ENCODE data around the gene IKZF2. TPM values are rescaled to one million over a fixed set of nuclear protein-coding genes. Genes with fewer than 3 reads are reported as not detected.
"Not testable (repeated sequence)": the region's sequence is repeated elsewhere in the genome, so short reads cannot be mapped to it uniquely, and the experiment has no call there.

Gene IKZF2
- total RNA-seq, 1 donor from 2014 or later = 16.4 TPM

DNA sequence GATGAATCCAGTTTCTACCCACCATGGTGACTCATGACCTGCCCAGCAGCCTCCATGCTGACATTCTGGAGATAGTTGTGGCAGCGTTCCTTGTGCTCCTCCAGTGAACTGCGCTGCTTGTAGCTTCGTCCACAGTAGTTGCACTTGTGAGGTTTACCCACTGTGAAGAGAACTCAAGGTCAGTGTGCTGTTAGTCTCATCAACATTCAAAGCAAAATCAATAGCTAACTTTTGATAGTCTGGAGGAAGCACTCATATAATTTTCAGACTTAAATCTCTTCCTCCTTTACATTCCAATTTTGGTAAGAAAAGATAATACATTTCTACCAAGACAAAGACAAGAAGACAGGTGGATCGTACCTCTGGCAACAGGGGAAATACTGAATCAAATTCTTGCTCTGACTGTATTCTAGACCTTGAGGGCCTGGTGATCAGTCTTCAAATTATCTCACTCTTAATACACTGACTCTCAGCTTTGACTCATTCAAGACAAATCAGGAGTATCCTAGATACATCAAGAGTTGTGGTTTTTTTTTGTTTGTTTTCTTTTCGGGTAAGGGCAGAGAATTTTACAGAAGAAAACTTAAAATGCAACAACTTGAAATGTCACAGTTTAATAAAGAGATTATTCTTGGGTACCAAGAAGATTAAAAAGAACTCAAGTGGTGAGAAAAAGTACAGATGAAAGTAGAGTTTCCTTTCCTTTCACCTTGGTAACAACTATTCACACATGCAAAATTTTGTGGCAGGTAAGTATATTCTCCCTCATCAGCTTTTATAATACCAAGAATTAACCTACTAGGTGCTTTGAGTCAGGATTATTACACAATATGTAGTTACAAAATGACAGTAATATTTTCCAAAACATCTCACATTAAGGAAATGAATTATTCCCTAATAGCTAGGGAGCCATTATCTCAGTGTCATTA, 129.2 kb downstream of the IKZF2 start:
- intact Hi-C loops (cut with DNase I) = no loop called here
- H3K27ac ChIP-seq = no peak overlapping the region
- no peaks in the 10 kb centered on the region for H3K9me3 ChIP-seq
- H3K4me1 ChIP-seq = no peaks in the 10 kb centered on the region
- DNase-seq (no peak), ATAC-seq (no peak)
- H3K27me3 ChIP-seq = no peaks in the 10 kb centered on the region
- H3K36me3 ChIP-seq = peaks cover 4% of the 10 kb centered on the region
- no peak overlapping the region for H3K4me3 ChIP-seq
- TF ChIP-seq, protein P1, sequence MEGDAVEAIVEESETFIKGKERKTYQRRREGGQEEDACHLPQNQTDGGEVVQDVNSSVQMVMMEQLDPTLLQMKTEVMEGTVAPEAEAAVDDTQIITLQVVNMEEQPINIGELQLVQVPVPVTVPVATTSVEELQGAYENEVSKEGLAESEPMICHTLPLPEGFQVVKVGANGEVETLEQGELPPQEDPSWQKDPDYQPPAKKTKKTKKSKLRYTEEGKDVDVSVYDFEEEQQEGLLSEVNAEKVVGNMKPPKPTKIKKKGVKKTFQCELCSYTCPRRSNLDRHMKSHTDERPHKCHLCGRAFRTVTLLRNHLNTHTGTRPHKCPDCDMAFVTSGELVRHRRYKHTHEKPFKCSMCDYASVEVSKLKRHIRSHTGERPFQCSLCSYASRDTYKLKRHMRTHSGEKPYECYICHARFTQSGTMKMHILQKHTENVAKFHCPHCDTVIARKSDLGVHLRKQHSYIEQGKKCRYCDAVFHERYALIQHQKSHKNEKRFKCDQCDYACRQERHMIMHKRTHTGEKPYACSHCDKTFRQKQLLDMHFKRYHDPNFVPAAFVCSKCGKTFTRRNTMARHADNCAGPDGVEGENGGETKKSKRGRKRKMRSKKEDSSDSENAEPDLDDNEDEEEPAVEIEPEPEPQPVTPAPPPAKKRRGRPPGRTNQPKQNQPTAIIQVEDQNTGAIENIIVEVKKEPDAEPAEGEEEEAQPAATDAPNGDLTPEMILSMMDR (IDR thresholded peaks at IDR 0.05) = no peak

DNA sequence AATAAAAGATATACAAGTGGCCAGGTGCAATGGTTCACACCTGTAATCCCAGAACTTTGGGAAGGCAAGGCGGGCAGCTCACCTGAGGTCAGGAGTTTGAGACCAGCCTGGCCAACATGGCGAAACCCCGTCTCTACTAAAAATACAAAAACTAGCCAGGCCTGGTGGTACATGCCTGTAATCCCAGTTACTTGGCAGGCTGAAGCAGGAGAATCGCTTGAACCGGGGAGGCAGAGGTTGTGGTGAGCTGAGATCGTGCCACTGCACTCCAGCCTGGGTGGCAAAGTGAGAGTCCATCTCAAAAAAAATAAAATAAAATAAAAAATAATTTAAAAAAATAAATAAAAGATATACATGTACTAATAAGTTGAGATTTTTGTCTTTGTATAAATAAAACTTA, 130.5 kb downstream of the IKZF2 start:
- H3K9me3 ChIP-seq; H3K27ac ChIP-seq; H3K4me1 ChIP-seq; H3K4me3 ChIP-seq; intact Hi-C loops (cut with DNase I); DNase-seq; H3K27me3 ChIP-seq; H3K36me3 ChIP-seq; ATAC-seq: not testable (repeated sequence)

DNA sequence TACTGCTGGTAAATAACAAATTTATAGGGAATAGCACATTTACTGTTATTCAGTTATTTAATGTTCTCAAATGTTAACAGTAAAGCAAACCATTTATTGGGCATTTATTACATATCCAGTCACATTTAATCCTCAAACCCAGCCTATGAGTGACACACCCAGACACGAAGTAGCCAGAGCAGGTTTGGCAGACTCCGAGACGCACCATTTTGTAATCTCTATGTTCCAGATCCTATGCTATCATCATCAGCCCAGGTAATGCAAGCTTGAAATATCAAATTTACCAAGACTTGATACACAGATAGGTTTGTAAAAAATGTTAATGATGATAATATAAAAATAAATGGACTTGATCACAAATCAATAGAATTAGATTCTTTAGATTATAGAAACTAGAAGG, 131.1 kb downstream of the IKZF2 start:
- TF ChIP-seq, protein P1 (IDR thresholded peaks at IDR 0.05) = no peak
- Histone ChIP-seq H3K4me3 (no peak overlapping the region), H3K36me3 (peaks cover 4% of the 10 kb centered on the region), H3K9me3 (no peaks in the 10 kb centered on the region), H3K4me1 (no peaks in the 10 kb centered on the region), H3K27me3 (no peaks in the 10 kb centered on the region), H3K27ac (no peak overlapping the region)
- no peak for ATAC-seq
- DNase-seq = no peak
- intact Hi-C loops (cut with DNase I) = no loop called here

DNA sequence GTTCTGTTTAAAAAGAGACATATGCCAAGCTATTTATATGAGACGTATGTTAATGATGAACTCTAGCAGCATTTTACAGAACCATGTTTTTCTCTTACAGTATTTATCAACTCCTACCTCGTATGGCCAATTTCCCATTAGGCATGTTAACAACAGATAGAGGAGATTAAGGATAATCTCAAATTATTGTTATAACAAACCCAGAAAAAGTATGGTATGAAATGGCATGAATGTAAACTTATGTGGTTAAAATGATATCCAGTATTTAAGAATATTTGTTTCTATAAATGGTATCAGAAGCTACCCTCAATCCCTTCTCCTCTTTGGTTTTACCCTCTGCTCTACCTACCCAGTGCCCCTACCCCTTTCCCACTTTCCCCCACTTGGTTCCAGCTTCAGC, 132.0 kb downstream of the IKZF2 start:
- ATAC-seq = no peak
- Histone ChIP-seq H3K36me3 (peaks cover 4% of the 10 kb centered on the region), H3K27ac (no peak overlapping the region), H3K27me3 (no peaks in the 10 kb centered on the region), H3K4me1 (no peaks in the 10 kb centered on the region), H3K4me3 (no peak overlapping the region), H3K9me3 (no peaks in the 10 kb centered on the region)
- intact Hi-C loops (cut with DNase I) = no loop called here
- TF ChIP-seq, protein P1 (IDR thresholded peaks at IDR 0.05) = no peak
- DNase-seq = no peak

DNA sequence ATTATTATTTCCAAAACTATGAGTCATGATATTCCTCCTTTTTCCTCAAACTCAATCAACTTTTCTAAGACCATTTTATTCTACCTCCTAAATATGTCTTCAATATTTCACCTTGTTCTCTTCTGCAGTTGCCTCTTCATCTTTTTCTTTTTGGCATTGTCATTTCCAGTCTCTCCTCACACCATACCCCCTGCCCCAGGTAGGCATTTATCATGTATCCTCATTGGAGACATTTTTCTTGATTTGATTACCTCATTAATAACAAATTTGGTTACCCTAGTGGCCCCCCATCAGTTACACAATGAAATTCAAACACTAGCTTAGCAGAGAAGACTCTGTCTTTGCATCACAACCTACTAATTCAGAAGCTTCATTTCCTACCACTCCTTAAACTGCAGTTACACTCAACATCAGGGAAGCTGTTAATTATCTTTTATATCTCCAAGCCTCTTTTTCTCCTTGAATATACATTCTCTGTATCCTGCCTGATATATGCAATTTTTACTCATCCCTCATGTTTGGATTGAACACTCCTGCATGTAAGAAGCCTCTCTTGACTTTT, 133.0 kb downstream of the IKZF2 start:
- ATAC-seq (no peak), DNase-seq (no peak)
- Histone ChIP-seq H3K36me3 (peaks cover 4% of the 10 kb centered on the region), H3K27me3 (no peaks in the 10 kb centered on the region), H3K4me3 (no peak overlapping the region), H3K27ac (no peak overlapping the region), H3K4me1 (no peaks in the 10 kb centered on the region), H3K9me3 (no peaks in the 10 kb centered on the region)
- intact Hi-C loops (cut with DNase I) = no loop called here
- TF ChIP-seq, protein P1 (IDR thresholded peaks at IDR 0.05) = no peak

DNA sequence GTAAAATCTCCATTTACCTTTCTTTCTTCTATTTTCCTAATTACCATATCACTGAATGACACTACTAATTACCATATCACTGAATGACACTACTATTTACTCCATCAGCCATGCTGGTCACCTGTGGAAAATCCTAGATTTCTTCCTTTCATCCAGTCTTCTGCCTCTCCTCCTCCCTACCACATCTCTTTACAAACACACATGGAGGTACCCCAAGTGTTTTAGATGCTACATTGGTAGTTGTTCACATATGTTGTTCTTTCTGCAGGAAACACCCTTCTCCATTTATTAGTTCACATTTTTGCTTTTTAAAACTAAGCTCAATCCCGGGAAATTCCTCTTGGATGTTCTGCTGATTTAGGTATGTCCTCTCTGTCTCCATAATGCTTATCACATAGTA, 134.0 kb downstream of the IKZF2 start:
- ATAC-seq = no peak
- H3K4me3 ChIP-seq = no peak overlapping the region
- no peaks in the 10 kb centered on the region for H3K4me1 ChIP-seq
- intact Hi-C loops (cut with DNase I) = no loop called here
- DNase-seq = no peak
- TF ChIP-seq, protein P1 (IDR thresholded peaks at IDR 0.05) = no peak
- peaks cover 4% of the 10 kb centered on the region for H3K36me3 ChIP-seq
- no peaks in the 10 kb centered on the region for H3K27me3 ChIP-seq
- H3K9me3 ChIP-seq = no peaks in the 10 kb centered on the region
- H3K27ac ChIP-seq = no peak overlapping the region

Data from upper lobe of right lung (tissue), 1 donor.